NCI-H1105 treated with DMSO at 0.1 percent for 48 hours (cell line): Measurements from ENCODE around the gene THSD4.
A peak's percentile ranks its signal among the peaks of the same experiment; 100 is the strongest.

ENCODE experiments used
- DNase-seq: peaks from one replicate; lab custom pipeline; 2025; lab: John Stamatoyannopoulos, UW

Gene THSD4

GRCh38 chr15:71114887-71115566 is at the start of gene THSD4:
THSD4 (plus strand) TSS chr15:71115471.
- DNase-seq: peak; percentile 72

GRCh38 chr15:71066983-71067382 is 48.3 kb upstream of the THSD4 start:
- DNase-seq: no peak

GRCh38 chr15:71069693-71070092 is 45.6 kb upstream of the THSD4 start:
- no peak for DNase-seq

- no peak for DNase-seq
Observed at GRCh38 chr15:71071529-71071928, 43.7 kb upstream of the THSD4 start.

GRCh38 chr15:71072423-71072822 is 42.8 kb upstream of the THSD4 start:
- no peak for DNase-seq

- no peak for DNase-seq
Observed at GRCh38 chr15:71078506-71079207, 36.6 kb upstream of the THSD4 start.

GRCh38 chr15:71079208-71080044 is 35.8 kb upstream of the THSD4 start:
- DNase-seq: no peak

GRCh38 chr15:71080166-71080565 is 35.1 kb upstream of the THSD4 start:
- DNase-seq: no peak

- no peak for DNase-seq
Observed at GRCh38 chr15:71080705-71081104, 34.6 kb upstream of the THSD4 start.

GRCh38 chr15:71082803-71083202 is 32.5 kb upstream of the THSD4 start:
- no peak for DNase-seq

- no peak for DNase-seq
Observed at GRCh38 chr15:71083349-71083748, 31.9 kb upstream of the THSD4 start.

- DNase-seq: no peak
Observed at GRCh38 chr15:71084264-71084663, 31.0 kb upstream of the THSD4 start.

GRCh38 chr15:71085809-71086208 is 29.5 kb upstream of the THSD4 start:
- DNase-seq: no peak

- no peak for DNase-seq
Observed at GRCh38 chr15:71088155-71088554, 27.1 kb upstream of the THSD4 start.

- no peak for DNase-seq
Observed at GRCh38 chr15:71088683-71089082, 26.6 kb upstream of the THSD4 start.

- DNase-seq: no peak
Observed at GRCh38 chr15:71089801-71090200, 25.5 kb upstream of the THSD4 start.

GRCh38 chr15:71091601-71092000 is 23.7 kb upstream of the THSD4 start:
- DNase-seq: no peak

GRCh38 chr15:71092056-71092600 is 23.1 kb upstream of the THSD4 start:
- no peak for DNase-seq

- DNase-seq: peak; percentile 78
Observed at GRCh38 chr15:71093054-71094024, 21.9 kb upstream of the THSD4 start.

- no peak for DNase-seq
Observed at GRCh38 chr15:71094137-71094536, 21.1 kb upstream of the THSD4 start.

GRCh38 chr15:71096676-71097075 is 18.6 kb upstream of the THSD4 start:
- no peak for DNase-seq
